Measurements from ENCODE around the gene EVA1A. TPM values are rescaled to one million over a fixed set of nuclear protein-coding genes. Genes with fewer than 3 reads are reported as not detected.

The EVA1A gene
- total and polyA plus RNA-seq, 2 of the 8 experiments (the other 6 are each of a cell fraction or from before 2014, with no cell fraction given), result 2.4 to 4.3 TPM

- TF ChIP-seq SP2 (IDR thresholded peaks at IDR 0.05; ENCODE audit: low read length) (no peak), ZNF274 (IDR thresholded peaks at IDR 0.05; ENCODE audit: borderline replicate concordance, extremely low read depth, low read length) (no peak), NANOG (IDR thresholded peaks at IDR 0.05; ENCODE audit: insufficient read depth, low read depth, low read length, poor library complexity, severe bottlenecking) (no peak), TBP (IDR thresholded peaks at IDR 0.05; ENCODE audit: low read depth, low read length) (no peak), POU5F1 (IDR thresholded peaks at IDR 0.05; ENCODE audit: low read depth, low read length) (no peak), NRF1 (IDR thresholded peaks at IDR 0.05; ENCODE audit: low read depth, low read length) (no peak)
These were observed 3.4 kb upstream of the EVA1A start (continued) for GRCh38 chr2:75564026-75564688.

All from H1 (cell line).